Measurements from ENCODE around the gene DUSP10.

- TF ChIP-seq CTCF (IDR thresholded peaks at IDR 0.05) (no peak), POLR2AphosphoS5 (IDR thresholded peaks at IDR 0.05; ENCODE audit: insufficient read depth in 1 of 2, low read depth in 1 of 2) (no peak), POLR2A (IDR thresholded peaks at IDR 0.05) (no peak)
Measured at GRCh38 chr1:221680085-221680484, 61.8 kb downstream of the DUSP10 start.

All from vagina (tissue), 2 donors.